GM21528 (cell line): Measurements from ENCODE around the gene CHD2.

Source experiments
- ATAC-seq: cut with Tn5 transposase; IDR thresholded peaks from one replicate; pipeline ENCODE4 v1.9.1; 2021; ENCODE audit warnings: mild to moderate bottlenecking, moderate library complexity; ENCODE audit not compliant: unreplicated experiment, low FRiP score

Gene CHD2

GRCh38 chr15:92952458-92952850 lies 52.3 kb downstream of the CHD2 start:
- no peak for ATAC-seq

- ATAC-seq: no peak
Measured at GRCh38 chr15:92953566-92953965, 53.4 kb downstream of the CHD2 start.

- no peak for ATAC-seq
Measured at GRCh38 chr15:92954002-92954401, 53.9 kb downstream of the CHD2 start.

- ATAC-seq: no peak
Measured at GRCh38 chr15:92954578-92954977, 54.5 kb downstream of the CHD2 start.

GRCh38 chr15:92955706-92956105 lies 55.6 kb downstream of the CHD2 start:
- no peak for ATAC-seq

GRCh38 chr15:92958105-92958504 lies 58.0 kb downstream of the CHD2 start:
- no peak for ATAC-seq

GRCh38 chr15:92959219-92959618 lies 59.1 kb downstream of the CHD2 start:
- no peak for ATAC-seq

GRCh38 chr15:92960996-92961681 lies 61.0 kb downstream of the CHD2 start:
- no peak for ATAC-seq

- ATAC-seq: no peak
Measured at GRCh38 chr15:92962914-92963313, 62.8 kb downstream of the CHD2 start.

GRCh38 chr15:92963794-92964193 lies 63.7 kb downstream of the CHD2 start:
- no peak for ATAC-seq

- no peak for ATAC-seq
Measured at GRCh38 chr15:92968926-92969651, 69.0 kb downstream of the CHD2 start.

GRCh38 chr15:92970656-92971055 lies 70.5 kb downstream of the CHD2 start:
- no peak for ATAC-seq

GRCh38 chr15:92971081-92971480 lies 71.0 kb downstream of the CHD2 start:
- ATAC-seq: no peak

GRCh38 chr15:92971713-92972112 lies 71.6 kb downstream of the CHD2 start:
- ATAC-seq: no peak

GRCh38 chr15:92974183-92974915 lies 74.2 kb downstream of the CHD2 start:
- no peak for ATAC-seq

GRCh38 chr15:92979011-92979701 lies 79.0 kb downstream of the CHD2 start:
- no peak for ATAC-seq

- no peak for ATAC-seq
Measured at GRCh38 chr15:92981333-92981732, 81.2 kb downstream of the CHD2 start.

- no peak for ATAC-seq
Measured at GRCh38 chr15:92984161-92984560, 84.0 kb downstream of the CHD2 start.

GRCh38 chr15:92989470-92989869 lies 89.3 kb downstream of the CHD2 start:
- peak; percentile 72 for ATAC-seq

- ATAC-seq: no peak
Measured at GRCh38 chr15:92990031-92990430, 89.9 kb downstream of the CHD2 start.

GRCh38 chr15:92992720-92993119 lies 92.6 kb downstream of the CHD2 start:
- no peak for ATAC-seq
